GM10847 (cell line): ENCODE data around the gene MYT1.

Experiments used
- POLR2A ChIP-seq: IDR thresholded peaks from 2 replicates; pipeline ENCODE4 v1.6.1; 2011; ENCODE audit not compliant: insufficient read length; ENCODE audit errors: extremely low read depth

MYT1 gene

GRCh38 chr20:64158346-64159285 lies 5.6 kb upstream of the MYT1 start:
- no peak for TF ChIP-seq POLR2A

- TF ChIP-seq POLR2A, result no peak
These were observed 5.0 kb upstream of the MYT1 start for GRCh38 chr20:64159286-64159680.

GRCh38 chr20:64159711-64160110 lies 4.5 kb upstream of the MYT1 start:
- TF ChIP-seq POLR2A, result no peak

GRCh38 chr20:64160118-64160517 lies 4.1 kb upstream of the MYT1 start:
- no peak for TF ChIP-seq POLR2A

DNA sequence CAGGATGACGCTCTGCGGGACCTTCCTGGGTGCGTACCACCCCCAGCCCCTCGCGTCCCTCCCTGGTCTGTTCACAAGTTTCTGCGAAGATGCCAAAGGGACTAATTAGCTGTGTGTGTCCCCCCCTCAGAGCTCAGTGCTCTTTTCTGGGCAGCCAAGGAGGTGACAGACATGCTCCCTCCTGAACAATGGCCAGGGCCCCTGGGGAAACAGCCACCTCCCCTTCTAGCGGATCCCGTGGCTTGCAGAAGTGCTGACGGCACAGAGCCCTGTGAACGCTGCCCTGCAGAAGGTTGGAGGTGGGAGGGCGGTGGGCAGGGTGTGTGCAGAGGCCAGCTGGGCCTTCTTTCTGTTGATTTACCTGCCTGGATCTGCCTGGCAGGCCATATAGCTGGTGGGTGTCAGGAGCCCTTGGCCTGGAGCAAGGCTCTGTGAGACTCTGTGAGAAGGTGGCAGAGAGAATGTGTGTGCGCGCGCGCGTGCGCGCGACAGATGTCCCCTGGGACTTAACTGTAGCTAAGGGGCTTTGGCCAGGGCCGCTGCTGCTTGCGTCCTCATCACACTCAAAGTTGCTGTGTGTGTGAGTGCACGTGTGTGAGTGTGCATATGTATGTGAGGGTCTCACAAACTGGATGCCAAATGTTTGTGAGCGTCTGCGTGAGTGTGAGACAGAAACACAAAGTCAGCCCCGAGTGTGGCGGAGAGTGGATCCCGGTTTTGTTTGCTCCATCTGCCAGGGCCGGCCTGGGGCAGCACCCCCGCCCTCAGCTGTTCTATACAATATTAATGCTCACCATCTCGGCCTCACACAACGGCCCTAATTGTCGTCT lies 3.5 kb upstream of the MYT1 start:
- TF ChIP-seq POLR2A, result no peak

DNA sequence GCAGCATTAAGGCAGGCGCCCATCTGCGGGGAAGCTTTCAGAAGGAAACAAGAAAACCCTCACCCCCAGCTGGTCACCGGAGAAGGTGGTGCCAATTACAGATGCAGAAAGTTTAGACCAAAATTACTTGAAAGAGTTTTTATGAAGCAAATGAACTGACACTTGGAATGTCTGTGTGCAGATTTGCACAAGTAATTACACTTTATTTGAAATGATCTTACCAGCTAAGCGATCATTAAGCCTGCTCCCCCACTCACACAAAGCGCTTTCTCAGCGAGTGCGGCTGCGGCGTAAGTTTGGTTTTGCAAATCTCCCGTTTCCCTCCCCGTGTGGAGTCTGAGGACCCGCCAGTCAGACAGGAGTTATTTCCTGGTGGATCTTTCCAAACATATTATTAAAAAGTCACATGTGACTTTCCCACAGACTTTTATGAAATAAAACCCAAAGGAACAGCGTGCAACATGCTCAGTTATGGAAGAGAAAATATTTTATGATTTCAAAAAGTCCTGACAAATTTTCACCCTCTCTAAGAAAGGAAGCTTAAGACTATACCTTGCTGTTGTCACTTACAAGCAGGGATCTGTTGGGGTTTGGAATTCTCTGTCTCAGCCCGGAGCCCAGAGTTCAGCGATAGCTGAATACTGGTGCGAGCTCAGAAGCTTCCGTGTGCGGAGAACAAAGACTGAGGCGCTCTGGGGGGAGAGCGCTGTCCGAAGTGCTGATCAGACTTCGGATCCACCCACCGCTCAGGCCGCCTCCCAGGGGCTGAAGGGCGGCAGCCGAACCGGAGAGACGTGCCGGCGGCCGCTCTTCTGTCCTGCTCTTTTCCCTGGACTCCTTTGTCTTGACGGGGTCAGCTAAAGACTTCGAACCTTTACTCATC lies 2.7 kb upstream of the MYT1 start:
- no peak for TF ChIP-seq POLR2A

GRCh38 chr20:64162239-64162910 lies 1.9 kb upstream of the MYT1 start:
- no peak for TF ChIP-seq POLR2A

DNA sequence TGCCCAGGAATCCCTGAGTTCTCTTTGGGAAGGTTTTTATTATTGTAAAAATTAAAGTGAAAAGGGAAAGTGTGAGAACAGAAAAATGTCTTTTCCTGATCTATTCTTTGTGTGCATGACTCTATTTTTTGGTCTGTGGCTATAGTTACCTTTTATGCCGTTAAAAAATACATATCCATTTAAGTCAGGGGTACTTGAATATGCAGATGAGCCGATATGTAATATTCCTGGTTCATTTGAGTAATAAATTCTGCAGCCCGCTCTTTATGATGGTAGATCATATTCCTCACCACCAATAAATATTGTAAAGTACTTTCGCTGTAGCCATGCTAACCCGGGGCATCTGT lies 503 bp upstream of the MYT1 start:
- TF ChIP-seq POLR2A, result no peak

DNA sequence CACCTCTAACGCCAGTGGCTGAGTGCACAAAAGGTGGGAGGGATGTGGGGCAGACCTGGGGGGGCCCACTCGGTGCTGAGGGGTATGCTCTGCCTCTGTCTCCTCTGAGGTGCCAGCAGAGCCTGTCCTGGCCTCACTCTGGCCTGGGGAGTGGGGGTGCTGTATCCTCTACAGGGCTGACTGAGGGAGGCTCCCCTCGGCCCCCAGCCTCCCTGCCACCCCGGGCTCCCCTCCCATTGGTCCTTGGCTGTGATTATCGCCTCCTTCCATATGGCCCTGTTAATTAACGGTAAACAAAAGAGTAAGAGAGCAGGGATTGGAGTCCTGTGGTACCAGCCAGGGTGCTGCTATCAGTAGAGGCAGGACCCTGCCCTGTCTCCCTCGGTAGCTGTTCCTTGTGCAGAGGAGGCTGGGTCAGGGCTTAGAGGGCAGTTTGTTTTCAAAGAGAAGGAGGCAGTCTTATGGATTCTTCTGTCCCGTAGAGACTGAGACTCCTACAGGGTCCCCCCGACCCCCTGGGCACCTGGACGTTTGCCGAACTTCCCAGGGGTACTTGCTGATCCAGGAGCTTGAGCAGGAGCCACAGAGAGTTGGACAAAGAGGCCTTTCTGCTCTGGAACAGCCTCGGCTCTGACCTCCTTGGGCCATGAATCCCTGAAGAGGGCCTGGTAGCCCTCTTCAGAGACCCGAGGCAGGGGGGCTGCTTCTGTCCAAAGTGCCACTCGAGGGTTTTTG lies 1.8 kb downstream of the MYT1 start:
- no peak for TF ChIP-seq POLR2A

DNA sequence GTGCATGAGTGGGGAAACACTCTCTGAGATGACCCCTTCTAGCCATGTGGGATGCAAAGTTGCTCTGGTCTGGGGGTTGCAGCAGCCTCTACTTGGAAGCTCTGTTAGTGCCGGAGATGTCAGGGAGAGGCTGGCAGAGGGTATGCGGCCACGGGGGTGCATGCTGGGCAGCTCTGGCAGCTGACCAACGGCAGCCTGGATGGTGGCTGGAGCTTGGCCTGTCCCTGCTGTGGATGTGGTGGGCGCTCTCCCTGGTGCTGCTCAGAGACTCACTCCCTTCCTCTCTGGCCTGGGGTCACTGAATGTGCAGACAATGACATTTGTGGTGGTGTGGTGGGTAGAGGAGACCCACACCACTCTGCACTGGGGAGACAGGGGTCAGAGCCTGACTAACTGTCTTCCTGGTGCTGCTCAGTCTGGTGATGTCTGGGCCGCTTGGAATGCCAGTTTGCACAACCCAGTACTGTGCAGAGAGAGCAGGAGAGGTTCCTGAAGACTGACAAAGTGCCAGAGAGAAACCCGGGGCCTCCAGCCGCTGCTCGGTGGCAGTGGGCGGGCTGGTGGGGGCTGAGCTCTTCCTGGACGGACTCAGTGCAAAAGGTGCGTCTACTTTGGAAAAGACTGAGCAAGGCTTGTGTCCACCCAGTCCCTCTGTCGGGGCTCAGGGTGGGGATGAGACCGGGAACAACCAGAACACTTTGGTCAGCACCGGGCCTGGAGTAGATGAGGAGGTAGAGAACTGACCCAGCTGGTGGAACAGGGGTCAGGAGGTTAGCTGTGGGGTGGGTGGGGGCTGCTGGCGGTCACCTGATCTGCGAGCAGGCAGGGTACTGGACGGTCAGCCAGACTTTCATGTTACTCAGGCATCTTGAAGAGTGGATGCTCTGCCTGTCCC lies 2.7 kb downstream of the MYT1 start:
- TF ChIP-seq POLR2A, result no peak

DNA sequence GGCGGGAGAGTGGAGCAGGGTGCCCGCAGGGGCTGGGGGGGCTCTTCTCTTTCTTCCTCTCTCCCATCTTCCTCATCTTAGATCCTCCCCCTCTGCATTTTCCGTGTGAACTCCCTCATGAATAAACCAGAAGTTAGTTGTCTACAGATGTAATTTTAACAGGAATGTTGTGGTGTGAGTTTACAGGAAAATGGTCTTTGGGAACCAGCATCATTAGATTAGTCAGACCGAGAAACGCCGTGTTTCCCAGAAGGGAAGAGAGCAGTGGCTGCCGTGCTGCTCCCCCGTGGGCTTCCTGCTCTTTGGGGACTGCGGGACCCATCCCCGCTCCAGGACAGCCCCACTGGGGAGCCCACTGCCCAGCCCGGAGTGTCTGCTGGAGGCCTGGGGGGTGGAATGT lies 3.4 kb downstream of the MYT1 start:
- no peak for TF ChIP-seq POLR2A

- no peak for TF ChIP-seq POLR2A
These were observed 4.3 kb downstream of the MYT1 start for GRCh38 chr20:64168381-64169090.
